Measurements from ENCODE around the gene CUBN.
A peak's percentile ranks its signal among the peaks of the same experiment; 100 is the strongest.
"Not testable (repeated sequence)": the region's sequence is repeated elsewhere in the genome, so short reads cannot be mapped to it uniquely, and the experiment has no call there.

The CUBN gene

GRCh38 chr10:16853201-16853600 lies 276.4 kb downstream of the CUBN start:
- no peak for DNase-seq

GRCh38 chr10:16852624-16853023 lies 277.0 kb downstream of the CUBN start:
- DNase-seq = no peak

GRCh38 chr10:16848562-16849154 lies 281.0 kb downstream of the CUBN start:
- no peak for DNase-seq

- no peak for DNase-seq
These were observed 282.0 kb downstream of the CUBN start for GRCh38 chr10:16847644-16848043.

- DNase-seq = no peak
These were observed 284.4 kb downstream of the CUBN start for GRCh38 chr10:16845248-16845647.

GRCh38 chr10:16843252-16843870 lies 286.2 kb downstream of the CUBN start:
- DNase-seq = no peak

GRCh38 chr10:16835228-16835627 lies 294.4 kb downstream of the CUBN start:
- peak; percentile 64 for DNase-seq

GRCh38 chr10:16832351-16833080 lies 297.1 kb downstream of the CUBN start:
- no peak for DNase-seq

- no peak for DNase-seq
These were observed 300.9 kb downstream of the CUBN start for GRCh38 chr10:16828701-16829175.

- peak; percentile 79 for DNase-seq
These were observed 301.5 kb downstream of the CUBN start for GRCh38 chr10:16828114-16828568.

- not testable (repeated sequence) for DNase-seq
These were observed 302.1 kb downstream of the CUBN start for GRCh38 chr10:16827474-16827873.

GRCh38 chr10:16822726-16823360 lies 306.8 kb downstream of the CUBN start:
- DNase-seq = no peak

GRCh38 chr10:16822027-16822426 lies 307.6 kb downstream of the CUBN start:
- no peak for DNase-seq

GRCh38 chr10:16820421-16820820 lies 309.2 kb downstream of the CUBN start:
- DNase-seq = no peak

GRCh38 chr10:16820018-16820417 lies 309.6 kb downstream of the CUBN start:
- DNase-seq = no peak

- no peak for DNase-seq
These were observed 310.2 kb downstream of the CUBN start for GRCh38 chr10:16819436-16819835.

GRCh38 chr10:16819026-16819425 lies 310.6 kb downstream of the CUBN start:
- DNase-seq = no peak

GRCh38 chr10:16817125-16818019 lies 312.2 kb downstream of the CUBN start, which contains the start of gene RSU1:
RSU1 (minus strand) TSS chr10:16817424; CDS start chr10:16817081, 343 bp downstream.
- peak; percentile 100 for DNase-seq

GRCh38 chr10:16816830-16817124 lies 312.8 kb downstream of the CUBN start:
- no peak for DNase-seq

GRCh38 chr10:16816171-16816570 lies 313.4 kb downstream of the CUBN start:
- no peak for DNase-seq

GRCh38 chr10:16814012-16814411 lies 315.6 kb downstream of the CUBN start:
- DNase-seq = no peak

- no peak for DNase-seq
These were observed 316.9 kb downstream of the CUBN start for GRCh38 chr10:16812676-16813075.

- DNase-seq = no peak
These were observed 317.8 kb downstream of the CUBN start for GRCh38 chr10:16811765-16812164.

All from CD4-positive, alpha-beta T cell treated with Interleukin-17A for 4 hours (primary cell).